Fibroblast of skin of left quadriceps (primary cell): ENCODE data around the gene UBXN1.
"Not testable (repeated sequence)": the region's sequence is repeated elsewhere in the genome, so short reads cannot be mapped to it uniquely, and the experiment has no call there.

Source experiments
- DNase-seq, 2 experiments: peaks; one replicate each; pipeline ENCODE4 v3.0.0-alpha.2; 2013; ENCODE audit warnings: low read depth in 2 of 2

The UBXN1 gene

GRCh38 chr11:62671608-62672389 is 7.1 kb downstream of the UBXN1 start, which contains the start of the genes LBHD1 and UQCC3:
Gene LBHD1 (minus strand): TSS chr11:62672267. CDS start chr11:62670031, 2,236 bp downstream.
Gene UQCC3 (plus strand): TSS chr11:62671673. CDS start chr11:62671746, 73 bp downstream.
- DNase-seq = peak; percentile 69 to 74

- DNase-seq = no peak
Observed at GRCh38 chr11:62671236-62671607, 7.7 kb downstream of the UBXN1 start.

GRCh38 chr11:62669420-62670161 is 9.3 kb downstream of the UBXN1 start:
- DNase-seq = no peak

GRCh38 chr11:62667460-62667859 is 11.4 kb downstream of the UBXN1 start:
- DNase-seq = no peak

GRCh38 chr11:62666259-62666926 is 12.5 kb downstream of the UBXN1 start:
- DNase-seq = no peak

GRCh38 chr11:62665599-62666258 is 13.1 kb downstream of the UBXN1 start:
- no peak for DNase-seq

GRCh38 chr11:62665075-62665598 is 13.7 kb downstream of the UBXN1 start, which contains the start of the genes C11orf98 and CSKMT:
Gene C11orf98 (minus strand): TSS chr11:62665210. CDS start chr11:62665169, 41 bp downstream.
Gene CSKMT (plus strand): TSS chr11:62665312. CDS start chr11:62665880, 568 bp downstream.
- peak; percentile 85 to 87 for DNase-seq

- DNase-seq = no peak
Observed at GRCh38 chr11:62664405-62665074, 14.3 kb downstream of the UBXN1 start.

- DNase-seq = no peak
Observed at GRCh38 chr11:62656796-62657429, 22.0 kb downstream of the UBXN1 start.

GRCh38 chr11:62654297-62654696 is 24.6 kb downstream of the UBXN1 start:
- DNase-seq = no peak

GRCh38 chr11:62652161-62653006 is 26.5 kb downstream of the UBXN1 start:
- DNase-seq = no peak

- not testable (repeated sequence) for DNase-seq
Observed at GRCh38 chr11:62650283-62650682, 28.6 kb downstream of the UBXN1 start.

- no peak for DNase-seq
Observed at GRCh38 chr11:62649486-62649885, 29.4 kb downstream of the UBXN1 start.

GRCh38 chr11:62648967-62649364 is 29.9 kb downstream of the UBXN1 start:
- DNase-seq = no peak

GRCh38 chr11:62648185-62648966 is 30.5 kb downstream of the UBXN1 start:
- DNase-seq = no peak

GRCh38 chr11:62647609-62648005 is 31.3 kb downstream of the UBXN1 start:
- no peak for DNase-seq

GRCh38 chr11:62646825-62647608 is 31.9 kb downstream of the UBXN1 start:
- no peak for DNase-seq
